B cell (primary cell): ENCODE data around the gene EXOC4. TPM values are rescaled to one million over a fixed set of nuclear protein-coding genes. Genes with fewer than 3 reads are reported as not detected.

Source experiments
- ATAC-seq: fragments of 200-7000 bp; cut with Tn5 transposase; one replicate; pipeline ENCODE4 v1.10.0; 2021; ENCODE audit warnings: low read depth, mild to moderate bottlenecking, moderate number of reproducible peaks, moderate library complexity
- CTCF ChIA-PET: fragments of 350-600 bp; sonication (Branson Sonifier 250); formaldehyde crosslinking; loops from one replicate; lab custom pipeline; 2021; ENCODE audit warnings: antibody characterized with exemption, inconsistent platforms; lab: Charles Lee
- POLR2A ChIA-PET: fragments of 350-600 bp; sonication (Branson Sonifier 250); formaldehyde crosslinking; loops from one replicate; lab custom pipeline; 2021; ENCODE audit warnings: antibody characterized with exemption; lab: Charles Lee
- DNase-seq: peaks from one replicate; pipeline ENCODE4 v3.0.0; 2013
- H2AFZ ChIP-seq: 2 replicates; pipeline ENCODE4 v1.6.1; 2012; ENCODE audit warnings: mild to moderate bottlenecking, low read depth, low read length; ENCODE audit not compliant: insufficient read depth, poor library complexity, severe bottlenecking
- H3K27ac ChIP-seq, 2 donors: 1 replicate in 1 of 2; 2 replicates in 1 of 2; pipeline ENCODE4 v1.5.1; 2012 to 2013; ENCODE audit warnings: low read length in 2 of 2, mild to moderate bottlenecking in 2 of 2, moderate library complexity in 1 of 2
- H3K27me3 ChIP-seq, 4 experiments: fragments of 200-600 bp in 1 of 4; sonication (generic) in 1 of 4; replicated peaks in 1 of 4; 1 replicate in 2 of 4; 2 replicates in 2 of 4; pipeline versions ENCODE4 v1.6.1 to v1.7.0; 2013 to 2016; ENCODE audit warnings: low read length in 3 of 4, mild to moderate bottlenecking in 2 of 4, mixed read lengths in 1 of 4, moderate library complexity in 1 of 4; ENCODE audit not compliant: insufficient read depth in 4 of 4, control insufficient read depth in 3 of 4; ENCODE audit errors: control extremely low read depth in 1 of 4
- H3K36me3 ChIP-seq, 2 experiments: replicated peaks in 1 of 2; 1 replicate in 1 of 2; 2 replicates in 1 of 2; pipeline versions ENCODE4 v1.6.1 to v1.7.1; 2013; ENCODE audit warnings: low read length in 1 of 2; ENCODE audit not compliant: insufficient read depth in 2 of 2, control insufficient read depth in 1 of 2; ENCODE audit errors: control extremely low read depth in 1 of 2, extremely low read depth in 1 of 2
- H3K4me1 ChIP-seq, 2 donors: fragments of 200-600 bp in 1 of 2; sonication (generic) in 1 of 2; 1 replicate in 1 of 2; 2 replicates in 1 of 2; pipeline versions ENCODE4 v1.5.1 to v1.6.1; 2013 to 2017; ENCODE audit warnings: low read length in 2 of 2; ENCODE audit not compliant: control insufficient read depth in 2 of 2, insufficient read depth in 2 of 2
- H3K4me2 ChIP-seq: replicated peaks from 2 replicates; pipeline ENCODE3; 2012; ENCODE audit warnings: mild to moderate bottlenecking, low read depth, low read length; ENCODE audit not compliant: poor library complexity, severe bottlenecking
- H3K4me3 ChIP-seq, 5 experiments: fragments of 200-600 bp in 1 of 5; sonication (generic) in 1 of 5; 1 replicate in 3 of 5; 2 replicates in 2 of 5; pipeline versions ENCODE4 v1.5.1 to v1.7.0; 2011 to 2016; ENCODE audit warnings: low read length in 4 of 5, mild to moderate bottlenecking in 4 of 5, low read depth in 2 of 5, control low read depth in 1 of 5, moderate library complexity in 1 of 5; ENCODE audit not compliant: insufficient read depth in 1 of 5; ENCODE audit errors: control extremely low read depth in 1 of 5, extremely low read depth in 1 of 5
- H3K79me2 ChIP-seq: fragments of 200-600 bp; sonication (generic); one replicate; pipeline ENCODE4 v1.6.0; 2016; ENCODE audit warnings: low read length; ENCODE audit not compliant: control insufficient read depth, insufficient read depth
- H3K9ac ChIP-seq: fragments of 200-600 bp; sonication (generic); 2 replicates; pipeline ENCODE4 v1.6.1; 2017; ENCODE audit warnings: mild to moderate bottlenecking, low read length, moderate library complexity
- H3K9me3 ChIP-seq, 3 donors: one replicate each; pipeline versions ENCODE4 v1.6.1 to v1.7.1; 2013; ENCODE audit warnings: low read length in 2 of 3; ENCODE audit not compliant: control insufficient read depth in 2 of 3, insufficient read depth in 1 of 3; ENCODE audit errors: control extremely low read depth in 1 of 3
- H4K20me1 ChIP-seq: 2 replicates; pipeline ENCODE4 v1.6.0; 2012; ENCODE audit warnings: mild to moderate bottlenecking, low read length; ENCODE audit not compliant: insufficient read depth, control insufficient read depth, poor library complexity, severe bottlenecking
- H3K27ac Mint-ChIP-seq: one replicate; pipeline ENCODE4 v1.8.0; 2021; ENCODE audit warnings: mixed read lengths
- H3K27me3 Mint-ChIP-seq: one replicate; pipeline ENCODE4 v1.8.0; 2021; ENCODE audit warnings: mixed read lengths
- H3K4me1 Mint-ChIP-seq: one replicate; pipeline ENCODE4 v1.8.0; 2021; ENCODE audit warnings: mixed read lengths
- H3K4me3 Mint-ChIP-seq: one replicate; pipeline ENCODE4 v1.8.0; 2021; ENCODE audit warnings: mixed read lengths
- H3K9me3 Mint-ChIP-seq: one replicate; pipeline ENCODE4 v1.8.0; 2022; ENCODE audit warnings: mixed read lengths; ENCODE audit not compliant: insufficient read depth
- EZH2 ChIP-seq: IDR thresholded peaks from 2 replicates; pipeline ENCODE4 v1.6.1; 2012; ENCODE audit warnings: borderline replicate concordance, low read depth, mild to moderate bottlenecking, moderate library complexity, low read length; ENCODE audit not compliant: insufficient read depth, poor library complexity, severe bottlenecking
- WGBS: methylation state at CpG from one replicate; pipeline ENCODE4 v1.1.5; 2013; ENCODE audit warnings: missing lambda C conversion rate; ENCODE audit not compliant: insufficient coverage; 5-methylcytosine and 5-hydroxymethylcytosine counted together
- intact Hi-C: fragments of 100-400 bp; cut with micrococcal nuclease; formaldehyde crosslinking; loops from one replicate; pipeline ENCODE4 v1.10.0; 2022
- polyA plus RNA-seq: library from polyadenylated mRNA; depleted of rRNA; stranded (reverse); fragments of >200 nt; gene quantifications from 2 replicates; pipeline ENCODE4 v1.2.3, GENCODE V29; 2012
- total RNA-seq, 2 donors: library from RNA; stranded (reverse); fragments of 120-200 nt in 1 of 2; gene quantifications; 1 replicate in 1 of 2; 2 replicates in 1 of 2; pipeline versions ENCODE4 v1.2.3 to v1.2.4, GENCODE V29; 2013 to 2022
- TF ChIP-seq, protein P1 (sequence below): fragments of 200-600 bp; IDR thresholded peaks from one replicate; pipeline ENCODE4 v1.8.0; 2022; ENCODE audit warnings: antibody characterized with exemption, mild to moderate bottlenecking

Gene EXOC4
- total and polyA plus RNA-seq, 2 donors (not counting 1 experiment from before 2014, with no cell fraction given) = 16.7 to 135 TPM

DNA sequence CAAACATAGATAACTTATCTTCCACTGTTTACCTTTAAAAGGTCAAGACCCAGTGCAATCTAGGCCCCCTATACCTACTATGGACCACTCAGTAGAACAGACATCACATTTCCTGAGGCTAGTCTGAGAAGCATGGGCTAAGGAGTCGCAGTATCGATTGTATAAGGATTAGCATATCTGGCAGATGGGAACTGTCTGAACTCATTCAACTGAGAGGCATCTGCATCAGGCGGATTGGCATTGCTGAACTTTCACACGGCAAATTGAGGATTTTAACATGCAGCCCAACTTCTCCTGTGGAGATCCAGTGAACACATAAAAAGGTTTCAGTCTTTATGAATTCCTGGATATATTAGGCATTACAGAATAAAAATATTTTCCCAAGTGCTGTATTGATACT is 785.1 kb downstream of the EXOC4 start:
- Mint-ChIP-seq H3K9me3 (no peaks in the 10 kb centered on the region), H3K4me1 (no peaks in the 10 kb centered on the region), H3K27ac (no peak overlapping the region), H3K4me3 (no peak overlapping the region), H3K27me3 (no peaks in the 10 kb centered on the region)
- Histone ChIP-seq H3K27me3 (no peaks in the 10 kb centered on the region), H4K20me1 (no peaks in the 10 kb centered on the region), H3K9ac (no peak overlapping the region), H3K4me3 (no peak overlapping the region), H3K9me3 (no peaks in the 10 kb centered on the region), H2AFZ (no peak overlapping the region), H3K4me2 (no peak overlapping the region), H3K79me2 (no peaks in the 10 kb centered on the region), H3K36me3 (peaks cover 0 to 2% of the 10 kb centered on the region in 2 experiments), H3K4me1 (no peaks in the 10 kb centered on the region), H3K27ac (no peak overlapping the region)
- whole genome bisulfite sequencing = 100% methylated on average over 3 of the region's 4 CpGs
- ChIA-PET CTCF (no interaction called here), POLR2A (no interaction called here)
- intact Hi-C loops = no loop called here
- no peak for DNase-seq
- no peak for TF ChIP-seq EZH2
- TF ChIP-seq, protein P1, sequence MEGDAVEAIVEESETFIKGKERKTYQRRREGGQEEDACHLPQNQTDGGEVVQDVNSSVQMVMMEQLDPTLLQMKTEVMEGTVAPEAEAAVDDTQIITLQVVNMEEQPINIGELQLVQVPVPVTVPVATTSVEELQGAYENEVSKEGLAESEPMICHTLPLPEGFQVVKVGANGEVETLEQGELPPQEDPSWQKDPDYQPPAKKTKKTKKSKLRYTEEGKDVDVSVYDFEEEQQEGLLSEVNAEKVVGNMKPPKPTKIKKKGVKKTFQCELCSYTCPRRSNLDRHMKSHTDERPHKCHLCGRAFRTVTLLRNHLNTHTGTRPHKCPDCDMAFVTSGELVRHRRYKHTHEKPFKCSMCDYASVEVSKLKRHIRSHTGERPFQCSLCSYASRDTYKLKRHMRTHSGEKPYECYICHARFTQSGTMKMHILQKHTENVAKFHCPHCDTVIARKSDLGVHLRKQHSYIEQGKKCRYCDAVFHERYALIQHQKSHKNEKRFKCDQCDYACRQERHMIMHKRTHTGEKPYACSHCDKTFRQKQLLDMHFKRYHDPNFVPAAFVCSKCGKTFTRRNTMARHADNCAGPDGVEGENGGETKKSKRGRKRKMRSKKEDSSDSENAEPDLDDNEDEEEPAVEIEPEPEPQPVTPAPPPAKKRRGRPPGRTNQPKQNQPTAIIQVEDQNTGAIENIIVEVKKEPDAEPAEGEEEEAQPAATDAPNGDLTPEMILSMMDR = no peak
- ATAC-seq = no peak

- CTCF ChIA-PET = no interaction called here
- Histone ChIP-seq H3K9ac (no peak overlapping the region), H2AFZ (no peak overlapping the region), H3K9me3 (no peaks in the 10 kb centered on the region), H3K4me1 (no peaks in the 10 kb centered on the region), H3K4me2 (no peak overlapping the region), H3K79me2 (no peaks in the 10 kb centered on the region), H4K20me1 (no peaks in the 10 kb centered on the region), H3K36me3 (peaks cover 0 to 3% of the 10 kb centered on the region in 2 experiments), H3K27me3 (no peaks in the 10 kb centered on the region), H3K27ac (no peak overlapping the region), H3K4me3 (no peak overlapping the region)
- intact Hi-C loops = no loop called here
- POLR2A ChIA-PET = no interaction called here
- no peak for ATAC-seq
- WGBS = no CpG with 5 or more reads among the region's 2 CpGs
- H3K27me3 Mint-ChIP-seq = no peaks in the 10 kb centered on the region
- H3K9me3 Mint-ChIP-seq = no peaks in the 10 kb centered on the region
- H3K27ac Mint-ChIP-seq = no peak overlapping the region
- peaks cover 5% of the 10 kb centered on the region for H3K4me1 Mint-ChIP-seq
- DNase-seq = no peak
- TF ChIP-seq EZH2 = no peak
- TF ChIP-seq, protein P1 = no peak
- no peak overlapping the region for H3K4me3 Mint-ChIP-seq
Observed at GRCh38 chr7:134040988-134041387, 788.1 kb downstream of the EXOC4 start.
